A673 (cell line): ENCODE results near the gene LCMT2.

Experiments
- CTCF ChIP-seq: fragments of 300-800, 200-600 bp; sonication (generic); conservative IDR thresholded peaks from 2 replicates; pipeline ENCODE4 v1.5.1; 2017; ENCODE audit warnings: low read depth, mild to moderate bottlenecking, antibody characterized with exemption, low read length, moderate library complexity, mixed read lengths
- EZH2 ChIP-seq: fragments of 200-600 bp; sonication (generic); IDR thresholded peaks from 2 replicates; pipeline ENCODE4 v1.6.1; 2017; ENCODE audit warnings: borderline replicate concordance, low read depth, mild to moderate bottlenecking, mixed read lengths, antibody characterized with exemption, low read length; ENCODE audit not compliant: poor library complexity, severe bottlenecking

- TF ChIP-seq EZH2 (no peak), CTCF (no peak)
Measured at GRCh38 chr15:43361313-43361903, 31.0 kb upstream of the LCMT2 start.
